Mononuclear cell (primary cell): ENCODE measurements around the gene SNX24. TPM values are rescaled to one million over a fixed set of nuclear protein-coding genes. Genes with fewer than 3 reads are reported as not detected.

Experiments
- H3K27me3 ChIP-seq: 2 replicates; pipeline ENCODE4 v1.6.0; 2011; ENCODE audit warnings: low read length, control low read depth; ENCODE audit not compliant: insufficient read depth
- H3K4me1 ChIP-seq: 2 replicates; pipeline ENCODE4 v1.5.1; 2011; ENCODE audit warnings: mild to moderate bottlenecking, low read length, control low read depth; ENCODE audit not compliant: insufficient read depth
- H3K4me3 ChIP-seq: 2 replicates; pipeline ENCODE4 v1.5.1; 2011; ENCODE audit warnings: mild to moderate bottlenecking, low read length, moderate library complexity
- H3K9me3 ChIP-seq: 2 replicates; pipeline ENCODE4 v1.5.1; 2011; ENCODE audit warnings: low read depth, mild to moderate bottlenecking, control low read depth, low read length
- total RNA-seq: library from RNA; depleted of rRNA; stranded (reverse); fragments of >200 nt; gene quantifications from one replicate; pipeline ENCODE4 v1.2.3, GENCODE V29; 2012

The SNX24 gene
- total RNA-seq, 1 donor: 1.4 TPM

DNA sequence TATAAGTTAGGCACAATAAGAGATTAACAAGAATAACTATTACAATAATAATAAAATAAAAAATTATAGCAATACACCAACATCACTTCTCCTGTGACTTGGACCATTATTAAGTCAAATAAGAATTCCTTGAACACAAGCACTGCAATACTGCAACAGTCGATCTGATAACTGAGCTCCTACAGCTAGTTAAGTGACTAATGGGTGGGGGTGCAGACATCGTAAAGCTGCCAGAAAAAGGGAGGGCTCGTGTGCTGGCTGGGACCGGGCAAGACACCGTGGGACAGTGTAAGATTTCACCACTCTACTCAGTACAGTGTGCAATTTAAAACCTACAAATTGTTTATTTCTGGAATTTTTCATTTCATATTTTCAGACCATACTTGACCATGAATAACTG is 78.8 kb downstream of the SNX24 start:
- H3K4me3 ChIP-seq: no peak overlapping the region
- no peaks in the 10 kb centered on the region for H3K4me1 ChIP-seq
- no peaks in the 10 kb centered on the region for H3K9me3 ChIP-seq
- no peaks in the 10 kb centered on the region for H3K27me3 ChIP-seq

DNA sequence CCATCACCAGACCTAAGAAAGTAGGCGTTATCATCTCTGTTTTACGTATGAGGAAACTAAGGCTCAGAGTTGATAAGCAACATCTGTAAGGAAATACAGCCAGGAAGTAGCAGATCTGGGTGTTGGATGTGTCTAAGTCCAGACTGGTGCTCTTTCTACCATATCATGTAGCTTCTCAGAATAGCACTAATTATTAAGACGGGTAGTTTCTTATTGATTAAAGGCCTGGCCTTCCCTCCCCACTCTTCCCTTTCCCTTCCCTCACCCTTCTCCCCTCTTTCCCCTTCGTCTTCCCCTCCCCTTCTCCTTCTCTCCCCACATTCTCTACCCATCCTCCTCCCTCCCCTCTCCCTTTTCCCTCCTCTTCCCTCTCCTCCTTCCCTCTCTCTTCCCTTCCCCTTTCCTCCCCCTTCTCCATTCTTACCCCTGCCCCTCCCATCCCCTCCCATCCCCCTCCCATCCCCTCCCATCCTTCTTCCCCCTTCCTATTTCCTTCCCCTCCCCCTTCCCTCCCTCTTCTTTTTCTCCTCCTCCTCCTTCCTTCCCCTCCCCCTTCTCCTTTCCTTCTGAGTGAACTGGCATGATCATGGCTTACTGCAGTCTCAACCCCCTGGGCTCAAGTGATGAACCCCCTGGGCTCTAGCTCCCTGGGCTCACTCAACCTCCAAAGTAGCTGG is 79.4 kb downstream of the SNX24 start:
- Histone ChIP-seq H3K27me3 (no peaks in the 10 kb centered on the region), H3K9me3 (no peaks in the 10 kb centered on the region), H3K4me1 (no peaks in the 10 kb centered on the region), H3K4me3 (no peak overlapping the region)

DNA sequence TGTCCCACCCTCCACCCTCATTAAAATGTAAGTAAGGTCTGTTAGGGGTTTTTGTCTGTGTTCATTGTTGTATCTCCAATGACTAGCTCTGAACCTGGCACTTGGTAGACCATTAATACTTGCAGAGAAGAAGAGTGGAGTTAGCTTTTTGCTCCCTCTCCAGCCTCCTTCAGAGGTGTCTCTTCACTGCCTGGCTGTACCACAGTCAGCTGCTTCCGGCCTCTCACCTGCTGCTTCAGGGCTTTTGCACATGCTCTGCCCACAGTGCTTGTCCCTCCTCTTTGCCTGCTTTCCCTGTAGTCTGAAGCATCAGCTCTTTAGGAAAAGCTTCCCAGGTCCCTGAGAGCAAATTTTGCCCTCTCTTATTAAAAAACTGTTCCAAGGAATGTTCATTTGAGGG is 83.6 kb downstream of the SNX24 start:
- Histone ChIP-seq H3K4me1 (no peaks in the 10 kb centered on the region), H3K9me3 (no peaks in the 10 kb centered on the region), H3K4me3 (no peak overlapping the region), H3K27me3 (no peaks in the 10 kb centered on the region)

DNA sequence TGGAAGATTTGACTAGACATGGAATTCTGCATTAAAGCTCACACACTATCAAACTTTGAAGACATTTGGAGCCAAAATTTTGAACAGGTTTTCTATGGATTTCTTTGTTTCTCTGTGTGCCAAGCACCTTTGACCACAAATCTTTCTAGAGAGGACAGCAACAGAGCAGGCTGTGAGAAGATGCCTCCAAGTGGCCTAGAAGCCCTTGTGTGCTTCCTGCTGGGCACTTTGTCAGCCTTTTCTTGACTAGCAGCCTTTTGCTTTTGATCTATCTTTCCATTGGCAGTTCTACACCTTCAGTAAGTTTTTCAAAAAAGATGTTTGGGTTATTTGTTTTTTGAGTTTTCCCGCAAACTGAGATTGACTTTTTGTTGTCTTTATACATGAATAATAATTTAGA is 84.6 kb downstream of the SNX24 start:
- Histone ChIP-seq H3K4me1 (no peaks in the 10 kb centered on the region), H3K9me3 (no peaks in the 10 kb centered on the region), H3K27me3 (no peaks in the 10 kb centered on the region), H3K4me3 (no peak overlapping the region)

DNA sequence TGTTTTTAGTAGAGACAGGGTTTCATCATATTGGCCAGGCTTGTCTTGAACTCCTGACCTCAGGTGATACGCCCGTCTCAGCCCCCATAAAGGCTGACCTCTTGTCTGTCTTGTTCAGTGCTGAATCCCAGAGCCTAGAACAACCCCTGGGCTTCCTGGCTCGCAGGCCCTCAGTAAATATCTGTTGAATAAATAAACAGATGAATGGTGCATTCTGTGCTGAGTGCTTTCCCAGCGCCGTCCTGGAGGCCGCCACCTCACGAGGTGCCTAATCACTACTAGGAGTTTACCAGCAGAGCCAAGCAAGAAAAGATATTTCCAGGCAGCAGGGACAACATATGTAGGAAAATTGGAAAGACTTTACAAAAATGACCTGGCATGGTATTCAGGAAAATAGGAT is 88.5 kb downstream of the SNX24 start:
- H3K4me3 ChIP-seq: no peak overlapping the region
- no peaks in the 10 kb centered on the region for H3K4me1 ChIP-seq
- H3K9me3 ChIP-seq: no peaks in the 10 kb centered on the region
- no peaks in the 10 kb centered on the region for H3K27me3 ChIP-seq

DNA sequence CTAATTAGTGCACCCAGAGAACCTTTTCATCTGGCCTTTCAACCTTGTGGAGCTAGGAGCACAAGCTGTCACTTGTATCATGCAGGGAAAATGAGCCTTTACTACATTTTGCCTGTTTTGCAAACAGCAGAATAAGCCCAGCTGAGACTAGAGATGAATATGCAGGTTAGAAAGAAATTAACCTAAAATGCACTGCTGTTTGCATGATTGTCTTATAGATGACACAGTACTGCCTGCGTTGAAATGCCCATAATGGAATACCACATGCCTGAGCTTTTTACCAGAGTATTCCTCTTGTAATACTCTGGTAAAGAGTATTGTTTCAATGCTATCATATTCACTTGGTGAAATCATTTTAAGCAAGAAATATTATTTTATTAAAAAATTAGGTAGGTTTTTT is 90.7 kb downstream of the SNX24 start:
- H3K4me3 ChIP-seq: no peak overlapping the region
- H3K4me1 ChIP-seq: no peaks in the 10 kb centered on the region
- H3K27me3 ChIP-seq: no peaks in the 10 kb centered on the region
- H3K9me3 ChIP-seq: no peaks in the 10 kb centered on the region

DNA sequence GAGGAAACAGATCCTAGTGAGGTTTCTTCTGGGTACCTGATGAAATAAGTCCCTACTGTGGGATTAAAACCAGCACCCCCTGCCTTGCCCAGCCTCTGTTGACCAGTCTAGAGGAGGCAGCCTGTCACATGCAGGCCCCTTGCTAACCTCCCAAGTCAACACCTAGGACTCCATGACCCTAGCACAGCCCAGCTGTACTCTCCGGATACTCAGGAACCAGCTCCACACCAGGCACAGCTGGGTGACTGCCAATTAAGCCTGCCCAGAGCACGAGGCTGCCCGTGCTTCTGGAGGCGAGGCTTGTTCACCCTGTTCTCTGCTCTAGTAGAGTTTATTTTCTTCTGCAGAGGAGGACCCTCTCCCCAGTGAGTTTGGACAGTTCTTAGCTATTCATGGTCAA is 92.5 kb downstream of the SNX24 start:
- H3K4me3 ChIP-seq: no peak overlapping the region
- H3K4me1 ChIP-seq: no peaks in the 10 kb centered on the region
- H3K9me3 ChIP-seq: no peaks in the 10 kb centered on the region
- H3K27me3 ChIP-seq: no peaks in the 10 kb centered on the region

DNA sequence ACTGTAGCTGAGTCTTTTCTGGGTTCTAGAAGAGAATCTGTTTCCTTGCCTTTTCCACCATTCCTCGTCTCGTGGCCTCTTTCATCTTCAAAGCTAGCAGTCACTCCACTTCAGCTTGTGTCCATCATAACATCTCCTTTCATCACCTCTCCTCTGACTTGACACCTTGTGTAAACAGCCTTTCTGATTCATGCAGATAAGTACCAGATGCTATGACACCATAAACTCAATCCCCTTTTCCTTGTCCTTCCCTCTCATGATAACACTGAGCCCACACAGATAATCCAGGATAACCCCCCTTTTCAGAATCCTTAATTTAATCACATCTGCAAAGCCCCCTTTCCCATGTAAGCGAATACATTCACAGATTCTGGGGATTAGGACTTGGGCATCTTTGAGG is 95.5 kb downstream of the SNX24 start:
- H3K4me3 ChIP-seq: no peak overlapping the region
- no peaks in the 10 kb centered on the region for H3K27me3 ChIP-seq
- no peaks in the 10 kb centered on the region for H3K4me1 ChIP-seq
- no peaks in the 10 kb centered on the region for H3K9me3 ChIP-seq

DNA sequence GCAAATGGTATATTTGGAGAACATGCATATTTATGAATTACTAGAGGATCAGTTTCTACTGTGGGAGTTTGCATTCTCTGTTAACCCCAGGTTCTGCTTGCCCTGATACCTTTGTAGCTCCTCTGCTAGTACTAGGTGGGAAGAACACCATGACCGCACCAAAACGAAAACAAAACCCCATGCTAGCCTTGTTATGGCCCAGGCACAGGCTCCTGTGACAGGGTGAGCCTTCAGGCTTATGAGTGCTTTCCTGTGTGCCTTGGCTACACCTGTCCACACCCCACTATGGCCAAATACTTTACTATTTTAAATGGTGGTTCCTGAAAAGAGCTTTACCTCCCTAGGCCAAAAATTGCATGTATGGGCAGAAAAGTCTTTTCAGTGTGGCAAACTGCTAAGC is 96.3 kb downstream of the SNX24 start:
- Histone ChIP-seq H3K27me3 (no peaks in the 10 kb centered on the region), H3K4me3 (no peak overlapping the region), H3K4me1 (no peaks in the 10 kb centered on the region), H3K9me3 (no peaks in the 10 kb centered on the region)

DNA sequence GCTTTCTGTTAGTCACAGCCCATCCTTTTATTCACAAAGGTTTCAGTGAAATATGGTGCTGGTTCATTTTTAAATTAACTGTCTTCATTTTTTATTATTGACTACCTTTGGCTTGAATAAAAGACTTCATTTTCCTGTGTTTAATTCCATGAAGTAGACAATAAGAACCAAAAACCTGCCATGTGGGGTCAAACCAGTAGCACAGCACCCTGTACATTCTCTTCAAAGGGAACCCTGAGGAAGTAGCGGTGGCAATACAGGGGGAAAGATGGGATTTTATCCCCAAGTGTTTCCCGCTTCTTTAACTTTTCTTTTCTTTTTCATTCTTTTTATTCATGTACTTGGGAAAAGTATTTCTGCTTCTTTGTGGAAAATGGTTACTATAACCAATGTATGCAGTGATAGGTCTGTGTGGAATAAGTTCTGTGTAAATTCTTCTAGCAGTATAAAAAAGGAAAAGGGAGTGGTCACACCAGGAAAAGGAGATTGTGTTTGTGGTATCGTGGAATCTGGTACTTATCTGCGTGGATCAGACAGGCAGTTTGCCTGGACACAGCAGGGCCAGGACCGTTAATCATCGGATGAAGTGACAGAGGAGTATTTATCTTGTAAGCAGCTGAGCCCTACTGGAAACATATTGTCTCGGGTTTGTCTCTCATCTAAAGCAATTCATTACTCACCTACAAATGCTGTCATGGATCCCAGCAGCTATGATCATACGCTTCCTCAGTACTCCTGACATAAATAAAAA is 96.9 kb downstream of the SNX24 start:
- H3K9me3 ChIP-seq: no peaks in the 10 kb centered on the region

DNA sequence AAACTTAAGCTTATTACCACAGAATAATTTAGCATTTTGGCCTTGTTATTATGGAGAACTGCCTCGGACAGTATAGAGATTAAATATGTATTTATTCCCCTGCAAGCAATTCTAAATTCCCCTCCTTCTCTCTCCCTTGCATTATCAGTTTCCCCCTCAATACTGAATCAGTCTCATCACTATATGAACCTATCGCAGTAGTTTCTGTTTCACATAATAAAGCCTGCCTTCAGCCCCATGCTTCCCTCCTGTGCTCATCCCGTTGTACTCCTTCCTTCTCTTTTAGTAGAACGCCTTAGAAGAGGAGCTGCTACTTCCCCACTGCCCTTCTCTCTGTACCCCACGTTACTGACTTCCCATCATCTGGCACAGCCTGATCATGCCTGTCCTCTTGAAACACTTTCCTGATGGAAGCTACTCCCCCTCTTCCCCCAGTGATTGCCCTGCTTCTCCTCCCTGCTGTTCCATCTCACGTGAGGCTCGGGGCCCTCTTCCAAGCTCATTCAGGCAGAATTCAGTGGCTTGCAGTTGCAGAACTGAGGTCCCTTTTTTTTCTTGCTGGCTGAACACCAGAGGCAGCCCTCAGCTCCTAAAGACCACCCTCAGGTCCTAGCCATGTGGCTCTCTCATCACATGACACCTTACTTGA is 97.8 kb downstream of the SNX24 start:
- Histone ChIP-seq H3K9me3 (no peaks in the 10 kb centered on the region), H3K27me3 (no peaks in the 10 kb centered on the region), H3K4me3 (no peak overlapping the region), H3K4me1 (no peaks in the 10 kb centered on the region)

More for the DNA sequence above, 96.9 kb downstream of the SNX24 start:
- Histone ChIP-seq H3K27me3 (no peaks in the 10 kb centered on the region), H3K4me1 (no peaks in the 10 kb centered on the region), H3K4me3 (no peak overlapping the region)

DNA sequence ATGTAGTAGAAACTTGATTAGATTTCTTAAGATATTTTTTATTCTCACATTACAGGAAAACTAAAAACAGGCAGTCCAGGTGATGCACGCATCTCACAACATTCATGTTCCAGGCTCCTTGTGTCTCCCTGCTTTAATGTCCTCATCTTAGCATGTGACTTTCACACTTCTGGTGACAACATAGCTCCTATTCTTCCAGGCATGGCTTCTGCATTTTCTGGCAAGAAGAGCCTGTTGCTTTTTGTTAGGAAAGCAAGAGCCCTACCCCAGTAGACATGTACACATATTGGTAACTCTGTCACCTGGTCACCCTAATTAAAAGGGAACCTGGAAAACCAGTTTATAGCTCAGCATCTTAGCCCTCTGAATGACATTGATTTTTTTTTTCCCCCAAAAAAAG is 98.6 kb downstream of the SNX24 start:
- H3K4me1 ChIP-seq: no peaks in the 10 kb centered on the region
- H3K4me3 ChIP-seq: no peak overlapping the region
- no peaks in the 10 kb centered on the region for H3K27me3 ChIP-seq
- H3K9me3 ChIP-seq: no peaks in the 10 kb centered on the region

DNA sequence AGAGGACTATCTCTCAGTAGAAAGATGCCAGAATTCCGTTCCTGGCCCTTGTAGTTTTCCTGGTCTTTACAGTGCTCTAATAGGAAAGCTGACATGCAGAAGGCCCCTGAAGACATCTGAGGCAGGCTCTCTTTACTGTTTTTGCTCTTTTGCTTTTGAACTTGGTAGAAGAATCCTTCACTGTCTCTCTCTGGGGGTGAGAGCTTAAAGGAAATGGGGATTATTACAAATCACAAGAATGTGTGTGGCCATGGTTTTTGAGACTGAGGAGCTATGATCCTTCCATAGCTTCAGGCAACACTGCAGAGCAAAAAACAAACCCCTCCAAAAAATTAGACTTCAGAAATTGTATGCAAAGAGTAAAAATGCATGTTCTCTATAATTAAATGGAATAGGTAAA is 102.0 kb downstream of the SNX24 start:
- Histone ChIP-seq H3K4me1 (no peaks in the 10 kb centered on the region), H3K9me3 (no peaks in the 10 kb centered on the region), H3K4me3 (no peak overlapping the region), H3K27me3 (no peaks in the 10 kb centered on the region)

DNA sequence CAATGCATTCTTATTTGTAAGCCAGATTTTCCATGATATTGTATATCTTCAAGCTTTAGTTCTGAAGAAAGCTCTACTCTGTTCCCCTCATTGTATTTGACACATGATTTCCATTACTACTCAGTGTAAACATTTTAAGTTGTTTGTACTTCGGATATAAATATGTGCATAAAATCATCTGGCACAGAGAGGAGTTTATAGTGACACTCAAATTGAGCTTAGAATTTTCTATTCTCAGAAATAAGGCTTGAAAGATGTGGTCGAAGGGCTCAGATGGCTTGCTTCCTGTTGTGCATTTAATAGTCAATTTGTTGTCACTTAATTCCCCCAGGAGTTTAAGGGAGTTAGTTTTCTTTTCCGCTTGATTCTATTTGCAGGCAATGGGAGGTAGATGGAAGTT is 102.4 kb downstream of the SNX24 start:
- H3K27me3 ChIP-seq: no peaks in the 10 kb centered on the region
- H3K4me1 ChIP-seq: no peaks in the 10 kb centered on the region
- no peak overlapping the region for H3K4me3 ChIP-seq
- H3K9me3 ChIP-seq: no peaks in the 10 kb centered on the region

DNA sequence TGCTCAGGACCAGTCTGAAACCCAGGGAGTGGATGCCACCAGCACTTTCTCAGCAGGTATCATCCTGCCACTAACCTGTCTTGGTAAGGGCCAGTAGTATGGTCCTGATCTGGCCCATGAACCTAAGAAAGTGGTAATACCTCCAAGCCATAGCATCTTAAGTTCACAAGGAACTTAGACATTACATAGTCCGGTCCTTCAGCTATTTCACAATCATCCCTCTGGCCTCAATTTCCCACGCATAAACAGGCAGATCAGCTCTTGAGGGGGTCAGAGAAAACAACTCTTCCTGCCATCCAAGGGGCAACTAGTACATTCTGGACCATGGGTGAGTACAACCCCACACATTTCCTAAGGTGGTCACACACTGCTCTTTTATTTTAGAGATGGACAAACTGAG is 102.9 kb downstream of the SNX24 start:
- Histone ChIP-seq H3K4me1 (no peaks in the 10 kb centered on the region), H3K4me3 (no peak overlapping the region), H3K27me3 (no peaks in the 10 kb centered on the region)

DNA sequence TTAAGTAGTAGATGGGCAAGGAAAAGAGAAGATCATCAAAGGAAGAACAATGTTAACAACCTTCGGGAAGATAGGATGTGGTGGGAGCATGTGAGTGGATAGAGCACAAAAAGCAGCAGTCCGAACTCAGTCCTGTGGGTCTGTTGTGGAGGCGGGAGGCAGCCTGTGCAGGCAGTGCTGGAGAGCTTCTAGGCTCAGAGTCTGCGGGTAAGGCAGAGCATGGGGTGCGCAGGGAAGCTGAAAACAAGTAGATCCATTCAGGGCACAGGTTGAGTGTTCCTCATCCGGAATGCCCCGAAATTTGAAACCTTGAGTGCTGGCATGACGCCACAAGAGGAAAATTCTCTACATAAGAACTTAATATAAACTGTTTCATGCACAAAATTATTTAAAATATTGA is 106.2 kb downstream of the SNX24 start:
- Histone ChIP-seq H3K4me3 (no peak overlapping the region), H3K27me3 (no peaks in the 10 kb centered on the region), H3K4me1 (no peaks in the 10 kb centered on the region), H3K9me3 (no peaks in the 10 kb centered on the region)

More for the DNA sequence above, 102.9 kb downstream of the SNX24 start:
- H3K9me3 ChIP-seq: no peaks in the 10 kb centered on the region
